Measurements from ENCODE around the gene TUBGCP3.
A peak's percentile ranks its signal among the peaks of the same experiment; 100 is the strongest.

Gene TUBGCP3

GRCh38 chr13:112615391-112615790, 27.4 kb upstream of the TUBGCP3 start:
- DNase-seq = no peak

GRCh38 chr13:112614835-112615234, 26.9 kb upstream of the TUBGCP3 start:
- DNase-seq = no peak

DNA sequence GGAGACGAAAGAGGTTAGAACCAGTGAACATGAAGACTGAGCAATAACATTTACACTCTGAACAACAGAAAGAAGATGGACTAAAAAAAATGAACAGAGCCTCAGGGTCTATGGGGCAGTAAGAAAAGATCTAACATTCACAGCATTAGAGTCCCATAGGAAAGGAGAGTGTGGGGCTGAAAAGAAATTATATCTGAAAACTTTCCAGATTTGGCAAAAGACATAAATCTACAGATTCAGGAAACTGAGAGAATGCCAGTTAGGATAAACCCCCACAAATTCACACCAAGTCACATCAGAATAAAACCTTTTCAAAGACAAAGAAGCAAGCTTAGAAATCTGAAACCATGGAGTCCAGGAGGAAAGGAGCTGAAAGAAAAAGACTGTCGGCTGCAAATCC, 20.3 kb upstream of the TUBGCP3 start:
- DNase-seq = no peak

GRCh38 chr13:112606109-112607001, 18.4 kb upstream of the TUBGCP3 start:
- peak; percentile 68 for DNase-seq

- no peak for DNase-seq
Measured at GRCh38 chr13:112605531-112605990, 17.6 kb upstream of the TUBGCP3 start.

GRCh38 chr13:112603641-112604225, 15.8 kb upstream of the TUBGCP3 start:
- no peak for DNase-seq

DNA sequence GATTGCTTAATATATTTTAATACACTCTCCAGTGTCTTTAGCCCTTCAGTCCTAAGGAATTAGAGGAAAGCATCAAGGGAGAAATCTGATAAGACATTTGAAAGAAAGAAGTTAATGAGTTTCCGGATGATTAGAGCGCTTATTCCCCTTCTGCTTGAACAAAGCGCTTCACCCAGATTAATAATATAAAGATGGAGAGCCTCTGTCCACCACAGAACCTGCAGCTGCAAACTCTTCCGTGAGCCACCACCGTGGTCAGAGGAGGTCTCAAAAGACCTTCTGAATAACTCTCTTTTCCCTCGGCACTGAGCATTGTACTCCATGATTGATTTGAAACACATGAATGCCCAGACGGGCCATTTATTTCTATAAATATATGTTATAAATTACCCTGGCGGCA, 14.2 kb upstream of the TUBGCP3 start:
- no peak for DNase-seq

DNA sequence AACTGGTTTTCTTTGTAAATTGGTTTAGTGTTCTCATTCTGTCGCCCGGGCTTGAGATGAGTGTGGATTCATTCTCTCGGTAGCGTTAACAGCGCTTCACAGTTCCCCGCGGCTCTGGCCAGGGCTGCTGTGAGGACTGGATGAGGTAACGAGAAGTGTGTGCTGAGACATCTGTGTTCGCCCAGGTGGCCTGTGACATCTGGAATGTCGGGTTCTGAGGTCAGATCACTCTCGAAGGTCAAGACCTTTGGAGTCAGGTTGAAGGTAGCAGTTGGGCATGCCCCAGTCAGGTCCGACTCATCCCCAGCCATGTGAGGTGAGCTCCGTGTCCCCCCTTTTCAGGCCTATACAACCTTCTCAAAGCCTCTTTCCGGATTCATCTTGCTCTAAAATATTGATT, 13.4 kb upstream of the TUBGCP3 start:
- DNase-seq = no peak

DNA sequence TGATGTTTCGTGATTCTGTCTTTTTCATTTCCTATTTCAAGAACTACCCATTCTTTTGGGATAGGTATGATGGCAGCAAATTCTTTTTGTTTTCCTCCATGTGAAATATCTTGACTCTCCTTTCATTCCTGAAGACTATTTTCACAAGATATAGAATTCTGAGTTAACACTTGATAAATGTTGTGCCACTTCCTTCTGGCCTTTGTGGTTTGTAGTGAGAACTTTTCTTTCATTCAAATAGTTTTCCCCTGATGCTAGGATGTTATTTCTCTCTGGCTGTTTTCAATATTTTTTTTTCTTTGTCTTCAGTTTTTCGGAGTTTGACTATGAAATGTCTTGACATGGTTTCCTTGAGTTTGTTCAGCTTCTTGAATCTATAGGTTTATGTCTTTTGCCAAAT, 8.3 kb upstream of the TUBGCP3 start:
- no peak for DNase-seq

GRCh38 chr13:112592647-112593046, 4.7 kb upstream of the TUBGCP3 start:
- no peak for DNase-seq

DNA sequence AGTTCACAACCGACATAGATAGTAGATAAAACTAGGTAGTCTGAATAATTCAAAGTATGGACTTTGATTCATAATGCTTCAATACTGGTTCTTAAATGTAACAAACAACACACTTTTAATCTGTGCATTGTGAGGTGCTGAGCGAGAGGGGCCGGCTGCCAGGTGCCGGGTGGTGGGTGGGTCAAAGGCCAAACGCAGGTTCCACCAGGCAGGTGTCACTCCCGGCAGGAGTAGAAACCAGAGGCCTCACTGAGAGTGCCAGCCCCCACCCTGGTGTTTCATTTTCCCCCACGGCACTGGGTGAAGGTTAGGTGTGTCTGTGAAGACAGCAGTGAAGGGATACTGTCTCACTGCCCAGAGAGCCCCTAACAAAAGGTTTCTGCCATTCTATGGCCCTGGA, 4.2 kb upstream of the TUBGCP3 start:
- DNase-seq = no peak

- no peak for DNase-seq
Measured at GRCh38 chr13:112588490-112589297, 741 bp upstream of the TUBGCP3 start.

DNA sequence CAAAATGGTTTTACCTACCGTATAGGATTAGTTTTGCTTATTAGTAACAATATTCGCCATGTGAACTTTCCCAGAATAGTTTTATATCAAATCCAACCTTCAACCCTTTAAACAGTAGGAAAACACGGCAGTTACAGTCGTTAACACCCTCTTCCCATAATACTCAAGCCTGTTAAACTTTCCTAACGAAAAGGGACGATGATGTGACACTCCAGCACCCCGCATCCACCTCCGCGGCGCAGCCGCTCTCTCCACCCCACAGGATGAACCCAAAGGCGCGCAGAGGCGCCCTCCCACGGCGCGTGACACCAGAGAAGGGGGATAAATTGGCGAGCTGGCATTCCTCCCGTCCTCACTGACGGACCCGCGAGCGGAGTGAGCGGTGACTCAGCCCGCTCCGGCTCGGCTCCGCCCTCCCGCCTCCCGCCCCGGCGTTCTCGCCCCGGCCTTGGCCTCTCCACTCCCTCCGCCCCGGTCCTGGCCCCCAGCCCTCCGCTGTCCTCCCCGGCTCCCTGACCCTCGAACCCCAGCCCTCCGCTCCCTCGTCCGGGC, 665 bp downstream of the TUBGCP3 start:
- DNase-seq = peak; percentile 23

DNA sequence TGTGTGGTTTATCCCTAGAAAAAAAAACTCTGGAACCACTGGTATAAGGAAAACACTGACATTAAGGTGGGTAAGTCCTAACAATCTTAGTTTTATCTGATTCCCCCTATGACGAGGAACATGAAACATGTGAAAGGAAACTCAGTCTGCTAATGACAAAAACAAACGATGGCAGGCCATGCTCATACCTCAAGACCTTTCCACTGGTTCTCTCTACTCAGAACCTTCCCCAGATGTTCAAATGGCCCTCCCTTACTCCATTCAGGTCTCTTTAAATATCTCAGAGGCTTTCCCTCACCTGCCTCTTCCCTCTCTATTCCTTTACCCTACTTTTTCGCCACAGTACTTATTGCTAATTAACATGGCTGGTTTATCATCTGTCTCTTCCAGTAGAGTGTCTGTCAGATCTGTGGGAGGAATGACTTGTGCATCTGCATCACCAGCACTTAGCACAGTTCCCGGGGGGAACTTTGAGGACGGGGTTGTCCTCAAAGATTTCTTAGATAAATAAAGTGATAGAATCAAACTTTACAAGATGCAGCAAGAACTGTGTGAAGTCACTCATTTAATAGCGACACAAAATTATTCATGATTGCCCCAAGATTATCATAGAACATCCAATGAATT, 1.5 kb downstream of the TUBGCP3 start:
- no peak for DNase-seq

- no peak for DNase-seq
Measured at GRCh38 chr13:112583592-112584277, 4.2 kb downstream of the TUBGCP3 start.

DNA sequence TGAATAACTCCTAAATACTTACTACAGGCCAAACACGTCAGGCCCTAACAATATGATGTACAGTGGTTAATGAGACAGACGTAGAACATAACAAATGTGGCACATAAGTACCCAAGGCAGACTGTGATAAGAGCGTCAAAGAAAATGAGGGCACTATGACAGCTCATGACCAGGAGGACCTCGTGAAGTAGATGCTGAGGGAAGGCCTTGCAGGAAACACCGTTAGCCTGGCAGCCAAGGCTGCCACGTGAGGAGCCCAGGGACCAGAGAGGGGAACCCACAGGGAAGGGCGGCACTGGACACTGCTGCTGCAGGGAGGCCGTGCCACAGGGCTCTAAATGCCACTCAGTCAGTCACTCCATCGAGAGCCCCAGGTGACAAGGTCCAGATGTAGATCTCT, 5.7 kb downstream of the TUBGCP3 start:
- DNase-seq = no peak

DNA sequence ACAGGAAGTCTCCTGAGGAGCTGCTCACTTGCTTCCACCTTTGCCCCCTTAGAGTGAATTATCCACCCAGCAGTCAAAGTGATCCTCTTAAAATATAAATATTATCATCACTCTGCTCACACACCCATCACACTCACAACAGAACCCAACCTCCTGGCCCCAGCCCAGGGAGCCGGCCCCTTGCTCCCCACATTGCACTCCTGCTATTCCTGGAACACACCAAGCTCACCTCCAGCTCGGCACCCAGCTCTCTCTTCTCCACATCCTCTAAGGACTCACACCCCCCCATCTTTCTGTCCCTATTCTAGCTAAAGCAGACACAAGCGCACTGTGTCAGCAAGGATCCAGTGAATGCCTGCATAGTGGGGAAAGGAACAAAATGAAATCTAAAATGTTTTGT, 7.0 kb downstream of the TUBGCP3 start:
- no peak for DNase-seq

GRCh38 chr13:112580211-112580610, 7.7 kb downstream of the TUBGCP3 start:
- no peak for DNase-seq

GRCh38 chr13:112579310-112579843, 8.6 kb downstream of the TUBGCP3 start:
- no peak for DNase-seq

- DNase-seq = no peak
Measured at GRCh38 chr13:112576768-112577167, 11.2 kb downstream of the TUBGCP3 start.

- no peak for DNase-seq
Measured at GRCh38 chr13:112576191-112576590, 11.8 kb downstream of the TUBGCP3 start.

DNA sequence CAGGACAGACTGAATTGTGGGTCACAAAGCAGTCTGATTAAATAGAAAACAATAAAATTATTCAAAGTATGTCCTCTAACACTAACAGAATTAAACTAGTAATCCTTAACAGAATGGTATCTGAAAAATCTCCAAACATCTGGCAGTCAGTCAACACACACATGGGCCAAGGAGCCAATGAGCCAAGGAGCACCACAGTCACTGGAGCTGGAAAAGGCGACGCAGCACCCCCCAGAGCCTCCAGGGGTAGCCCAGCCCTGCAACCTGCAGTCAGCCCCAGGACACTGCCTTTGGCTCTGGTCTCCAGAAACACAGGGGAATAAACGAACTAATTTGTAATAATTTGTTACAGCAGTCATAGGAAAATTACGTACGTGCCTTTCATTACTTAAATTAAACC, 12.3 kb downstream of the TUBGCP3 start:
- DNase-seq = no peak

Data from NCI-H748 treated with DMSO at 0.1 percent for 48 hours (cell line).